Tongue (tissue), 2 donors: ENCODE data around the gene GATAD1. TPM values are rescaled to one million over a fixed set of nuclear protein-coding genes. Genes with fewer than 3 reads are reported as not detected.
"Not testable (repeated sequence)": the region's sequence is repeated elsewhere in the genome, so short reads cannot be mapped to it uniquely, and the experiment has no call there.

Experiments used
- DNase-seq: peaks from one replicate; pipeline ENCODE4 v3.0.0-alpha.2; 2015
- total RNA-seq: library from RNA; depleted of rRNA; stranded (reverse); fragments of >200 nt; gene quantifications from one replicate; pipeline ENCODE4 v1.2.3, GENCODE V29; 2014

The GATAD1 gene
- total RNA-seq, 1 donor from 2014 or later, result 33.4 TPM

DNA sequence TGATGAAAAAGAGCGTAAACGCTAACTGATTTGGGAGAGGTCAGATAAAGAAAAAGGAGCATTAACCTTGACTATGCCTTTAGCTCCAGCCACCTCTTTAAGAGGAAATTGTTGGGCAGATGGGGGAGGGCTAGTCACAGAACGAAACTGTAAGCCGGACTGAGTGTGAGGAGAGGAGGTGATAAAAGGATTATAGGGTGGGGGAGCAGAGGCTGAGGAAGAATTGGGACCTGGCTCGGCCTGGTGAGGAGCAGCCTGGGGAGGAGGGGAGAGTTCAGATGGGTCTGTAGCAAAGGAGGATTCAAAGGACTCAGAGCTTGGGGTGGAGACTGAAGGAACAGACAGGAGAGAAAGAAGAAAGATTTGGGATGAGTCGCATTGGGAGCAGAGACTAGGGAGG, 36.3 kb downstream of the GATAD1 start:
- DNase-seq, result not testable (repeated sequence)

DNA sequence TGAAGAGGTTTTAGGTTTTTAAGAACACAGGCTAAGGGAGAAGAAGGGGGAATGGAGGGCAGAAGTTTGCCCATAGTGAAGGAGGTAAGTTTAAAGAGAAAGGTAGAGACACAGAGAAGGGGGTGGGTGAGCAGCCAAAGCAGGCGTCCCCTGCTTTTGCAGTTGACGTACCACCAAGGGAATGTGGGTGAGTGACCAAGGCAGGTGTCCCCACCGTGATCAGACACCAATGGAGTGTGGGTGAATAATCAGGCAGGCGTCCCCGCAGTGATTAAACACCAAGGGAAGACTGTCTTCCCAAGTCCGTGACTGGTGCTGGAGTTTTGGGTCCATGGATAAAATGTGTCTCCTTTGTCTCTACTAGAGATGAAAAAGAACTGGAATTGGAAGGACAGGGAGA, 36.9 kb downstream of the GATAD1 start:
- not testable (repeated sequence) for DNase-seq

DNA sequence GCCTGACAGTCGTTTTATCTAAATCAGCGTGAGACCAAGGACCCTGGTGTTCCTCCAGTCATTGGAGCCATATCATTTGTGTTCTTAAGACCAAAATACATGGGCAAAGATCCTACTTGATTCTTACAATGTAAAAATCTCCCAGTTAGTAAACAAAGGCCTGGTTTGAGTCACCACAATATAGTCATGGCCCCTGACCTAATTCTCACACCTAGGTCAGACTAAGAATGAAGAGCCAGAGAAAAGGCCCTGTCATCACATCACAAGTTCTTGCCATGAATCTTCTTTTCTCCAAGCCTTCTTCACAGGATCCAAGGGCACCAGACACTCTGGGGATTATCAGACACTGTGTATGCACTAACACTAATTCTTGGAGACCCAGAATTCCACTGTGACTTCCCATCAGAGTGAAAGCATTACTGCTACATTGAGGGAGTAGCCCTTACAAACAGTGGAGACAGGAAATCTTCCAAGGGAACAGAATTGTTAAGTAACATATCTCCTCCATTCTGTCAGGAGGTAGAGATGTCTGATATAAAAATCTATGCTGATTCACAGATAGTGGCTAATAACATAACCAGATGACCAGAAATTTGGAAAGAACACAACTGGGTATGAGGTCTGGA, 38.1 kb downstream of the GATAD1 start:
- no peak for DNase-seq

DNA sequence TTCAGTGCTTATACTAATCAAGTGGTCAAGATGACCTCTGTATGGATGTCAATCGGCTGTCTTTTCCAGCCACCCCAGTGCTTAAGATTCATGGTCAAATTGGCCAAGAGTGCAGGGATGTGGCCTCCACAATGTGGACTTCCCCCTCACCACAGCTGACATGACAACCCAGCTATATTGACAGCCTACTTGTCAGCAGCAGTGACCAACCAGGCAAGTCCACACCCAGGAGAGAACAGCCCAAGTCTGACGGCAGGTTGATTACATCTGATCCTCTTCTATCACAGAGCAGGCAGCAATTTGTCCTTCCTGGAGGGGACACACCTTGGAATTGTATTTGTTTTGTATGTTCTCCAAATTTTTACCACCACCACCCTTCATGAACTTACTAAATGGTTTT, 38.7 kb downstream of the GATAD1 start:
- no peak for DNase-seq

DNA sequence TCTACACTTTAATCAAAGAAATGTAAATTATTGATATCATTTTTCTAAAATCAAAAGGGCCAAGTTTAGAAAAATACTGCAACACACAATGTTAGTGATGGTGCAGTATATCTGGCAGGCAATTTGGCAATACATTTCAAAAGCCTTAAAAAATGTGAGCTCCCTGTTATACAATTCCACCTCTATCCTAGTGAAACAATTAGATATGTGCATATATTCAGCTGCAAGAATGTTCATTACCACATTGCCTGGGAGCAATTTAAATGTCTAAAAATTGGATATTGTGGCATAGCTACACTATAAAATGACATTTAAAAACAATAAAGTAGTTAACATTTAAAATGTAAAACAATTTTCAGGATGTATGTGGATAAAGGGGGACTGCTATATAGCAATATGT, 40.5 kb downstream of the GATAD1 start:
- DNase-seq, result no peak

DNA sequence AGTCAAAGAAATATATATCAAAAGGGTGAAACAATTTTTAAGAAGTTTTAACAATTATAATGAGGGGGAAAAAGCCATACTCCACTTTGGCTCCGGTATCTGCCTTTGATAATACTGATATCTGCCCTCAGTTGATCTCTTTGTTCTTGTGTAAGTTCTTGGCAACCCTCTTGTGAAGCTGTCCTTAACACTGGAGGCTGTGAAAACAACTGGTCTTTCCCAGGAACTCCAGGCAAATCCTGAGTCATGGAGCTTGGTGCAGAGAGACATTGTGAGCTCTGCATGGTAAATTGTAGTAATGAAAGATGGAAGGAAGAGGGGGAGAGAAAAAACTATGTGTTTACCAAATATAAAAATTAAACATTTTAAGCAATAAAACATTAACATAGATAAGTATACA, 42.4 kb downstream of the GATAD1 start:
- no peak for DNase-seq

DNA sequence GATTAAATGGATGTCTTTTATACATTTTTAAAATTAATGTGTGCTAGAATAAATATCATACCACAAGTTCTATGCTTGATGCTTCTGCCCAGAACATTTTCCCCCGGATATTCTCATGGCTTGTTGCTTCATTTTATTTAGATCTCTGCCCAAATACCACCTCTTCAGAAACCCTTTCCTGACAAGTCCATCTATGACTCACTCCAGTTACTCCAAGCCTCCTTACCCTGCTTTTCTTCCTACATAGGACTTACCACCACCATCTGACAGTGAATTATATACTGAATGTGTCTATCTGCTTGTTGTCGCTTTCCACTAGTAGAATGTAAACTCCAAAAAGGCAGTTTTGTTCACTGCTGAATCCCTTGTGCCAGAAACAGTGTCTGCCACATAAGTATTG, 49.6 kb downstream of the GATAD1 start:
- DNase-seq, result no peak

DNA sequence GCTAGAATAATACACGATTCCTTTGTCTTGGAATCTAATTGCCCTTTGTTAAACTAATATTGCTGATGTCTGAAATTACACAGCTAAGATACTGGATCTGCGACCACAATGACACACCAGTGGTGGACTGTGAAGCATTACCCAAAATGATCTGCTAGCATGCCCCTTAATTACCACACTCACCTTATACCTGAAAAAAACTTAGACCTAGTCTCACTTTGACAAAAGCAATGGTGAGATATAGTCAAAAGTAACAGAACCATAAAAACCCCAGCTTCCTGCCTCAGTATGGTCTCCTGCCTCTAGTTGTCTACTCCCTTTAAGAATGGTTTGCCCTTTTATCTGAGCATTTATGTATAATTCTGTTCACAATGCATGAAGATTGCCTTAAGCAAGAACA, 51.3 kb downstream of the GATAD1 start:
- DNase-seq, result no peak

DNA sequence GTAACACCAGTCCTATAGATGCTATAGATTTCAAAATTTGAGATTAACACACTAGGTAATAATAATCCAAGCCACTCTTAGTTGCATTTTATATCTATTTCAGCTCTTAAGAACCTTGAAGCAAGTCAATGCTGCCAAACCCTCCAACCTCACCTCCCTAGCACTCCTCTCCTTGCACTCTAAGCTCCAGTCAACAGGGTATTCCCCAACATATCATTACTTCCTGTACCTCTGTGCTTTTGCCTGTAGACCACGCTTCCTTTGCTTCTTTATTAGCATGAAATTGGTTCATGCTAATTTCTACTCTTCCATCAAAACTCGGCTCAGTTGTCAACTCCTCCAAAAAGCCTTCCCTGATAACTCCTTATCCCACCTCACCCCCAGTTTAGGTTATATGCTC, 56.5 kb downstream of the GATAD1 start:
- no peak for DNase-seq

DNA sequence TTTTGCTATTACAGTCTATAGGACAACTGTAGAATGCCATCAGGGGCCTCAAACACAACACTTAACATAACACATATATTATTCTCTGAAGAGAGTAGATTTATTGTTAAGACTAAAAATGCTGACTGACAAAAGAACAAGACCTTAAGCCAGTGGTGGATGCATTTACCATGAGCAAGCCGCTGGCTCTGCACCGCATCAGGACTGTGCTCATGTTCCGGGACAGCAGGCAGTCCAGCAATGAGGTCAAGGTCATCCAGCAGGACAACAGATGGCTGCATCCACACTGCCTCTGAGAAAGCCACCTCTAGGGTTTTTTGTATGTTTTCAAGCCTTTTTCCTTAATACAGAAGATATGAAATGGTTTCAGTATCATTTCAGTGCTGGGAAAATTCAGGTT, 57.3 kb downstream of the GATAD1 start:
- no peak for DNase-seq

DNA sequence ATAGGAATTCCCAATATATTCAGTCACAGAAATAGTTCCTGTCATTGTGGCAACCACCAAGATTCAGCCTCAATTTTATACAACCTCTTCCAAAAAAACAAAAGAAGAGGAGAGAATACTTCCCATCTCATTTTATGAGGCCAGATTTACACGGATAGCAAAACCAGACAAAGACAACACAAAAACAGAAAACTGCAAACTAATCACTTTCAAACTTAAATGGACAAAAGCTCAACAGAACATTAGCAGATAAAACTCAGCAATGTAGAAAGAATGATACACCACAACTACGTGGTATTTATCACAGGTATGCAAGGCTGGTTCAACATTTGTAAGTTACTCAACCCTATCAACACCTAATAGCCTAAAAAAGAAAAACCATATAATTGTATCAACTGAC, 59.1 kb downstream of the GATAD1 start:
- no peak for DNase-seq

DNA sequence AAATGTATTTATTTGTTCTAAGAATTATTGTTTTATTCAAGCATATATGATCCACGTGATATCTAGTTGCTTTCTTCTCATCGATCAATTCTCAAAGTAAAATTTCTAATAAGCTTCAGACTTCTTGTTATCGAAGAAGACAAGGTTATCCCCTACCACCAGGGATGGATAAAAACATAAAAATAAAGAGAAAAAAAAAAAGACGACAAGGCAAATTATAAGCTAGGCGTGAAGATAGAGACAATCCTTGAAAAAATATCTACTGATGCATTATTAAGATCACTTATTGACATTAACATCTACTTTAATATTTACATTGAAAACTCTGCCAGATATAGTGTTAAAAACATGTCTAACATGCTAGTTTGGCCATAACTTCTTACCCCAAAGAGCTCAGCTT, 61.7 kb downstream of the GATAD1 start:
- no peak for DNase-seq

Other genes starting within 250 kb of the GATAD1 start
- gene KRIT1, start 201.6 kb upstream of the GATAD1 start, total RNA-seq, result 64.1 TPM
- 43.7 TPM for gene ANKIB1, start 201.5 kb upstream of the GATAD1 start, total RNA-seq
- gene ERVW-1, start 30.5 kb downstream of the GATAD1 start, total RNA-seq, result not detected
- 36.7 TPM for gene PEX1, start 81.0 kb downstream of the GATAD1 start, total RNA-seq
- 22.1 TPM for gene RBM48, start 81.3 kb downstream of the GATAD1 start, total RNA-seq
- gene FAM133B, start 142.9 kb downstream of the GATAD1 start, total RNA-seq, result 30.7 TPM